Measurements from ENCODE around the gene GPER1.
A peak's percentile ranks its signal among the peaks of the same experiment; 100 is the strongest.
"Not testable (repeated sequence)": the region's sequence is repeated elsewhere in the genome, so short reads cannot be mapped to it uniquely, and the experiment has no call there.

Gene GPER1

GRCh38 chr7:1071731-1072254 is 16.1 kb upstream of the GPER1 start:
- DNase-seq = no peak

GRCh38 chr7:1073142-1073977 is 14.6 kb upstream of the GPER1 start:
- no peak for DNase-seq

- not testable (repeated sequence) for DNase-seq
Measured at GRCh38 chr7:1074018-1074417, 13.9 kb upstream of the GPER1 start.

GRCh38 chr7:1074593-1075431 is 13.1 kb upstream of the GPER1 start:
- no peak for DNase-seq

GRCh38 chr7:1076184-1077072 is 11.5 kb upstream of the GPER1 start:
- no peak for DNase-seq

GRCh38 chr7:1078519-1078918 is 9.4 kb upstream of the GPER1 start:
- DNase-seq = no peak

- no peak for DNase-seq
Measured at GRCh38 chr7:1078985-1079384, 8.9 kb upstream of the GPER1 start.

GRCh38 chr7:1079546-1079945 is 8.4 kb upstream of the GPER1 start:
- DNase-seq = no peak

GRCh38 chr7:1080252-1080920 is 7.5 kb upstream of the GPER1 start:
- no peak for DNase-seq

- DNase-seq = no peak
Measured at GRCh38 chr7:1080921-1081255, 7.0 kb upstream of the GPER1 start.

GRCh38 chr7:1081336-1081735 is 6.6 kb upstream of the GPER1 start:
- DNase-seq = no peak

GRCh38 chr7:1081931-1082401 is 5.9 kb upstream of the GPER1 start:
- DNase-seq = no peak

GRCh38 chr7:1083729-1084657 is 3.9 kb upstream of the GPER1 start:
- no peak for DNase-seq

- no peak for DNase-seq
Measured at GRCh38 chr7:1085266-1085665, 2.6 kb upstream of the GPER1 start.

GRCh38 chr7:1085910-1086421 is 1.9 kb upstream of the GPER1 start:
- no peak for DNase-seq

GRCh38 chr7:1086588-1087464 is 1.1 kb upstream of the GPER1 start:
- peak; percentile 35 for DNase-seq

GRCh38 chr7:1087465-1087814 is 473 bp upstream of the GPER1 start:
- no peak for DNase-seq

- DNase-seq = no peak
Measured at GRCh38 chr7:1090236-1090635, 2.3 kb downstream of the GPER1 start.

GRCh38 chr7:1090686-1091643 is 3.1 kb downstream of the GPER1 start:
- peak; percentile 52 for DNase-seq

Data from MV-4-11 (cell line).